ENCODE results near the gene CCSAP. TPM values are rescaled to one million over a fixed set of nuclear protein-coding genes. Genes with fewer than 3 reads are reported as not detected.

Gene CCSAP
- total RNA-seq, 1 experiment from 2014 or later: 8.5 TPM

- H3K4me2 ChIP-seq (ENCODE audit: insufficient read depth, insufficient read length, low read length): no peak overlapping the region
- H3K4me1 ChIP-seq (ENCODE audit: insufficient read depth, low read length): no peaks in the 10 kb centered on the region
- H2AK5ac ChIP-seq (ENCODE audit: insufficient read length, low read length): no peak overlapping the region
- Mint-ChIP-seq H3K27me3 (ENCODE audit: low read depth) (no peaks in the 10 kb centered on the region), H3K4me1 (peaks cover 12 to 14% of the 10 kb centered on the region in 2 experiments), H3K9me3 (no peaks in the 10 kb centered on the region), H3K4me3 (no peak overlapping the region), H3K27ac (peak overlapping the region in 2 of 3 experiments; percentile 15 to 41; a peak in 2 of 7 replicates), H3K36me3 (ENCODE audit: insufficient read depth in 1 of 3, low read depth in 3 of 3) (peaks cover 13 to 35% (median 26%) of the 10 kb centered on the region in 3 experiments; a peak in 5 of 7 replicates)
- H3K79me2 ChIP-seq (ENCODE audit: insufficient read depth, low read length): no peaks in the 10 kb centered on the region
- no peak overlapping the region for H2BK120ac ChIP-seq (ENCODE audit: low read depth, low read length, poor library complexity, severe bottlenecking)
- no peak overlapping the region for H4K91ac ChIP-seq (ENCODE audit: insufficient read length, low read depth, low read length)
- H2BK12ac ChIP-seq (ENCODE audit: insufficient read length, low read depth, low read length): no peak overlapping the region
- H2BK15ac ChIP-seq (ENCODE audit: low read depth, low read length): no peak overlapping the region
- no peaks in the 10 kb centered on the region for H4K20me1 ChIP-seq (ENCODE audit: control insufficient read depth, insufficient read depth, insufficient read length)
- H3K27me3 ChIP-seq (ENCODE audit: insufficient read depth, low read length): no peaks in the 10 kb centered on the region
- H3K27ac ChIP-seq (ENCODE audit: insufficient read length, low read depth, low read length): no peak overlapping the region
- no CpG with 5 or more reads among the region's 3 CpGs for WGBS (ENCODE audit: extremely low coverage, insufficient read length, low lambda C conversion rate)
- no peak overlapping the region for H4K8ac ChIP-seq (replicated peaks; ENCODE audit: insufficient read length, low read depth, low read length)
- H3T11ph ChIP-seq (ENCODE audit: low read length): no peak overlapping the region
- no peak overlapping the region for H2BK5ac ChIP-seq (ENCODE audit: insufficient read length, low read length)
- no peaks in the 10 kb centered on the region for H3K9me3 ChIP-seq (ENCODE audit: control insufficient read depth, low read depth, low read length)
- no peak overlapping the region for H3K14ac ChIP-seq (ENCODE audit: insufficient read depth, low read length)
- no peak overlapping the region for H2AFZ ChIP-seq (ENCODE audit: low read length)
- no peak overlapping the region for H3K18ac ChIP-seq (ENCODE audit: insufficient read length, low read depth, low read length)
- no peak for TF ChIP-seq CTCF (conservative IDR thresholded peaks at IDR 0.05)
- no peak for DNase-seq
- no peak overlapping the region for H3K9ac ChIP-seq (ENCODE audit: extremely low read depth, insufficient read length, low read length)
- no peaks in the 10 kb centered on the region for H3K23me2 ChIP-seq (ENCODE audit: insufficient read length, low read depth, low read length, poor library complexity, severe bottlenecking)
- no peak overlapping the region for H3K4ac ChIP-seq (ENCODE audit: low read depth, low read length)
- no peak overlapping the region for H2BK20ac ChIP-seq (ENCODE audit: low read depth, low read length, poor library complexity, severe bottlenecking)
- H3K23ac ChIP-seq (ENCODE audit: insufficient read length, low read depth, low read length): no peak overlapping the region
- no peak overlapping the region for H4K5ac ChIP-seq (ENCODE audit: insufficient read length, low read depth, low read length)
- H3K56ac ChIP-seq (ENCODE audit: insufficient read length, low read depth, low read length): no peak overlapping the region
- no peaks in the 10 kb centered on the region for H3K79me1 ChIP-seq (ENCODE audit: insufficient read depth, low read depth, low read length, poor library complexity, severe bottlenecking)
Observed at GRCh38 chr1:229296541-229296941, 46.3 kb downstream of the CCSAP start.
